Smooth muscle cell (in vitro differentiated cells): ENCODE data around the gene DLG4. TPM values are rescaled to one million over a fixed set of nuclear protein-coding genes. Genes with fewer than 3 reads are reported as not detected.
A peak's percentile ranks its signal among the peaks of the same experiment; 100 is the strongest.

Source experiments
- DNase-seq: peaks from one replicate; lab custom pipeline; 2025; ENCODE audit not compliant: unreplicated experiment; lab: John Stamatoyannopoulos, UW
- H2AFZ ChIP-seq: fragments of 200-600 bp; sonication (generic); 2 replicates; pipeline ENCODE4 v1.6.0; 2016; ENCODE audit warnings: antibody characterized with exemption, low read depth, mild to moderate bottlenecking
- H3F3A ChIP-seq: fragments of 200-600 bp; sonication (generic); 2 replicates; pipeline ENCODE4 v1.6.0; 2017; ENCODE audit warnings: antibody characterized with exemption, low read depth
- H3K27ac ChIP-seq: fragments of 200-600 bp; sonication (generic); 2 replicates; pipeline ENCODE4 v1.5.1; 2016; ENCODE audit warnings: low read depth, mild to moderate bottlenecking
- H3K27me3 ChIP-seq: fragments of 200-600 bp; sonication (generic); 2 replicates; pipeline ENCODE4 v1.6.1; 2016; ENCODE audit warnings: low read depth, mild to moderate bottlenecking
- H3K36me3 ChIP-seq: fragments of 200-600 bp; sonication (generic); 2 replicates; pipeline ENCODE4 v1.5.1; 2016; ENCODE audit warnings: low read depth
- H3K4me1 ChIP-seq: fragments of 200-600 bp; sonication (generic); 2 replicates; pipeline ENCODE4 v1.5.1; 2016; ENCODE audit warnings: low read depth
- H3K4me2 ChIP-seq: fragments of 200-600 bp; sonication (generic); 2 replicates; pipeline ENCODE4 v1.6.0; 2016; ENCODE audit warnings: mild to moderate bottlenecking
- H3K4me3 ChIP-seq: fragments of 200-600 bp; sonication (generic); 2 replicates; pipeline ENCODE4 v1.5.1; 2016; ENCODE audit warnings: mild to moderate bottlenecking
- H3K79me2 ChIP-seq: fragments of 200-600 bp; sonication (generic); 2 replicates; pipeline ENCODE4 v1.6.0; 2016; ENCODE audit warnings: low read depth, mild to moderate bottlenecking
- H3K9ac ChIP-seq: fragments of 200-600 bp; sonication (generic); 2 replicates; pipeline ENCODE4 v1.6.0; 2016; ENCODE audit warnings: low read depth
- H3K9me3 ChIP-seq: fragments of 200-600 bp; sonication (generic); replicated peaks from 2 replicates; pipeline ENCODE4 v1.5.1; 2016; ENCODE audit warnings: low read depth
- H4K20me1 ChIP-seq: fragments of 200-600 bp; sonication (generic); 2 replicates; pipeline ENCODE4 v1.6.0; 2016; ENCODE audit warnings: low read depth
- CTCF ChIP-seq: fragments of 200-600 bp; sonication (generic); IDR thresholded peaks from 2 replicates; pipeline ENCODE4 v1.5.1; 2017; ENCODE audit warnings: borderline replicate concordance, mild to moderate bottlenecking, antibody characterized with exemption; ENCODE audit not compliant: insufficient read depth, poor library complexity, severe bottlenecking
- WGBS: methylation state at CpG from one replicate; pipeline ENCODE4 v1.1.7; 2016; ENCODE audit warnings: low lambda C conversion rate; 5-methylcytosine and 5-hydroxymethylcytosine counted together
- polyA plus RNA-seq: library from polyadenylated mRNA; unstranded; fragments of >200 nt; fragmentation: Nextera tagmentation; extraction: Ambion mirVana; gene quantifications from 2 replicates; pipeline ENCODE4 v1.2.1, GENCODE V29; 2016
- total RNA-seq: library from RNA; depleted of rRNA; stranded (reverse); fragments of >200 nt; gene quantifications from 2 replicates; pipeline ENCODE4 v1.2.3, GENCODE V29; 2014

Gene DLG4
- total and polyA plus RNA-seq, 2 experiments from 2014 or later: 2.3 to 9.4 TPM

- H3K4me3 ChIP-seq: peak overlapping the region; percentile 82
- H2AFZ ChIP-seq: no peak overlapping the region
- H4K20me1 ChIP-seq: peaks cover 55% of the 10 kb centered on the region
- peak overlapping the region; percentile 21 for H3K9ac ChIP-seq
- no peak for TF ChIP-seq CTCF
- peak overlapping the region; percentile 95 for H3K27ac ChIP-seq
- peak overlapping the region; percentile 96 for H3K4me2 ChIP-seq
- 25% methylated on average over 12 of the region's 12 CpGs for WGBS
- peaks cover 28% of the 10 kb centered on the region for H3F3A ChIP-seq
- peaks cover 40% of the 10 kb centered on the region for H3K4me1 ChIP-seq
- H3K36me3 ChIP-seq: no peaks in the 10 kb centered on the region
- peaks cover 11% of the 10 kb centered on the region for H3K79me2 ChIP-seq
- no peak for DNase-seq
- no peaks in the 10 kb centered on the region for H3K9me3 ChIP-seq
- no peaks in the 10 kb centered on the region for H3K27me3 ChIP-seq
These were observed 316 bp downstream of the DLG4 start for GRCh38 chr17:7219229-7219811.

- peaks cover 40% of the 10 kb centered on the region for H3K4me1 ChIP-seq
- H3K79me2 ChIP-seq: peaks cover 15% of the 10 kb centered on the region
- H2AFZ ChIP-seq: no peak overlapping the region
These were observed 878 bp downstream of the DLG4 start for GRCh38 chr17:7218758-7219157.

GRCh38 chr17:7218166-7218565 lies 1.5 kb downstream of the DLG4 start:
- 77% methylated on average over 6 of the region's 6 CpGs for WGBS
- peak overlapping the region; percentile 95 for H3K27ac ChIP-seq
- peak overlapping the region; percentile 76 for H3K9ac ChIP-seq
- H4K20me1 ChIP-seq: peaks cover 59% of the 10 kb centered on the region
- peak overlapping the region; percentile 96 for H3K4me2 ChIP-seq
- no peak for TF ChIP-seq CTCF
- H3K27me3 ChIP-seq: no peaks in the 10 kb centered on the region
- DNase-seq: no peak
- no peak overlapping the region for H2AFZ ChIP-seq
- H3K9me3 ChIP-seq: no peaks in the 10 kb centered on the region
- H3K36me3 ChIP-seq: no peaks in the 10 kb centered on the region
- peak overlapping the region; percentile 72 for H3K4me3 ChIP-seq
- H3K79me2 ChIP-seq: peaks cover 21% of the 10 kb centered on the region
- H3F3A ChIP-seq: peaks cover 28% of the 10 kb centered on the region
- H3K4me1 ChIP-seq: peaks cover 43% of the 10 kb centered on the region

More at GRCh38 chr17:7218758-7219157, 878 bp downstream of the DLG4 start:
- H3K4me3 ChIP-seq: no peak overlapping the region
- 32% methylated on average over 6 of the region's 6 CpGs for WGBS
- H3K27ac ChIP-seq: peak overlapping the region; percentile 95
- H3K4me2 ChIP-seq: peak overlapping the region; percentile 96
- no peak overlapping the region for H3K9ac ChIP-seq
- TF ChIP-seq CTCF: no peak
- peaks cover 59% of the 10 kb centered on the region for H4K20me1 ChIP-seq
- no peaks in the 10 kb centered on the region for H3K36me3 ChIP-seq
- H3K9me3 ChIP-seq: no peaks in the 10 kb centered on the region
- no peak for DNase-seq
- no peaks in the 10 kb centered on the region for H3K27me3 ChIP-seq
- peaks cover 28% of the 10 kb centered on the region for H3F3A ChIP-seq
